GM18520 (cell line): Measurements from ENCODE around the gene MYH14.

Experiments used
- ATAC-seq: cut with Tn5 transposase; IDR thresholded peaks from one replicate; pipeline ENCODE4 v1.9.1; 2021; ENCODE audit not compliant: unreplicated experiment

The MYH14 gene

GRCh38 chr19:50287331-50287730, 83.9 kb downstream of the MYH14 start:
- ATAC-seq, result no peak

- no peak for ATAC-seq
Observed at GRCh38 chr19:50288954-50289353, 85.5 kb downstream of the MYH14 start.

GRCh38 chr19:50290011-50290410, 86.6 kb downstream of the MYH14 start:
- ATAC-seq, result no peak

GRCh38 chr19:50290775-50291174, 87.4 kb downstream of the MYH14 start:
- ATAC-seq, result no peak

- ATAC-seq, result no peak
Observed at GRCh38 chr19:50292216-50292827, 88.9 kb downstream of the MYH14 start.

GRCh38 chr19:50293263-50294004, 90.0 kb downstream of the MYH14 start:
- ATAC-seq, result no peak

- no peak for ATAC-seq
Observed at GRCh38 chr19:50300051-50300450, 96.6 kb downstream of the MYH14 start.

GRCh38 chr19:50300814-50301606, 97.6 kb downstream of the MYH14 start:
- peak; percentile 73 for ATAC-seq

- ATAC-seq, result no peak
Observed at GRCh38 chr19:50301607-50301971, 98.2 kb downstream of the MYH14 start.

GRCh38 chr19:50303558-50303957, 100.1 kb downstream of the MYH14 start:
- ATAC-seq, result no peak

GRCh38 chr19:50308991-50309390, 105.6 kb downstream of the MYH14 start:
- ATAC-seq, result no peak

- no peak for ATAC-seq
Observed at GRCh38 chr19:50309396-50310125, 106.1 kb downstream of the MYH14 start.

GRCh38 chr19:50310759-50311465, 107.5 kb downstream of the MYH14 start:
- ATAC-seq, result no peak

GRCh38 chr19:50311723-50312635, 108.6 kb downstream of the MYH14 start:
- no peak for ATAC-seq

GRCh38 chr19:50312967-50313811, 109.8 kb downstream of the MYH14 start:
- no peak for ATAC-seq

GRCh38 chr19:50313812-50314536, 110.6 kb downstream of the MYH14 start:
- ATAC-seq, result no peak

GRCh38 chr19:50314724-50315708, 111.6 kb downstream of the MYH14 start:
- ATAC-seq, result no peak
